GM18519 (cell line): Measurements from ENCODE around the gene PGAP6.
"Not testable (repeated sequence)": the region's sequence is repeated elsewhere in the genome, so short reads cannot be mapped to it uniquely, and the experiment has no call there.

ENCODE experiments used
- ATAC-seq: cut with Tn5 transposase; IDR thresholded peaks from one replicate; pipeline ENCODE4 v1.9.1; 2021; ENCODE audit warnings: mild to moderate bottlenecking, moderate library complexity; ENCODE audit not compliant: unreplicated experiment, low FRiP score

The PGAP6 gene

GRCh38 chr16:334861-335632 lies 46.7 kb downstream of the PGAP6 start:
- not testable (repeated sequence) for ATAC-seq

GRCh38 chr16:334164-334832 lies 47.5 kb downstream of the PGAP6 start:
- ATAC-seq = not testable (repeated sequence)

DNA sequence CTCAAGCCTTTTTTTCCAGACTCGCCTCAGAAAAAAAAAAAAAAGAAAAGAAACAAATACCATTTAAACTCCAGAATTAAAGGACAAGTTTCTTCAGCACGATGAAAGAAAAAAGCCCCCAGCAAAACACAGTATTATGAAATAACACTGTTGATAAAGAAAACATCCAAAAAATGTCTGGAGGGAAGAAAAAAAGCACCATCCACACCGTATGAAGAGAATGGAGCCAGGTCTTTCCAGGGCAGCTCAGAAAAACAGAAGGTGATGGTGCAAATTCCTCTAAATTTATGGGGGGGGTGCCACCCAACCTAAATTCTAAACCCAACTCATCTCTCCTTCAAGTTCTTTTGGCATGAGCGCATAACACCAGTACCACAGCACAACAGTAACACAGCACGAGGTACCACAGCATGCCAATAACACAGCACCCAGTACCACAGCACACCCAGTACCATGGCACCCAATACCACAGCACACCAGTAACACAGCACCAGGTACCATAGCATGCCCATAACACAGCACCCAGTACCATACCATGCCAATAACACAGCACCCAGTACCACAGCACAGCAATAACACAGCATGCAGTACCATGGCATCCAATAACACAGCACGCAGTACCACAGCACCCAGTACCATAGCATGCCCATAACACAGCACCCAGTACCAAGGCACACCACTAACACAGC lies 48.2 kb downstream of the PGAP6 start:
- ATAC-seq = no peak

GRCh38 chr16:331181-331814 lies 50.5 kb downstream of the PGAP6 start:
- ATAC-seq = not testable (repeated sequence)

- no peak for ATAC-seq
Observed at GRCh38 chr16:330741-331140, 51.0 kb downstream of the PGAP6 start.

DNA sequence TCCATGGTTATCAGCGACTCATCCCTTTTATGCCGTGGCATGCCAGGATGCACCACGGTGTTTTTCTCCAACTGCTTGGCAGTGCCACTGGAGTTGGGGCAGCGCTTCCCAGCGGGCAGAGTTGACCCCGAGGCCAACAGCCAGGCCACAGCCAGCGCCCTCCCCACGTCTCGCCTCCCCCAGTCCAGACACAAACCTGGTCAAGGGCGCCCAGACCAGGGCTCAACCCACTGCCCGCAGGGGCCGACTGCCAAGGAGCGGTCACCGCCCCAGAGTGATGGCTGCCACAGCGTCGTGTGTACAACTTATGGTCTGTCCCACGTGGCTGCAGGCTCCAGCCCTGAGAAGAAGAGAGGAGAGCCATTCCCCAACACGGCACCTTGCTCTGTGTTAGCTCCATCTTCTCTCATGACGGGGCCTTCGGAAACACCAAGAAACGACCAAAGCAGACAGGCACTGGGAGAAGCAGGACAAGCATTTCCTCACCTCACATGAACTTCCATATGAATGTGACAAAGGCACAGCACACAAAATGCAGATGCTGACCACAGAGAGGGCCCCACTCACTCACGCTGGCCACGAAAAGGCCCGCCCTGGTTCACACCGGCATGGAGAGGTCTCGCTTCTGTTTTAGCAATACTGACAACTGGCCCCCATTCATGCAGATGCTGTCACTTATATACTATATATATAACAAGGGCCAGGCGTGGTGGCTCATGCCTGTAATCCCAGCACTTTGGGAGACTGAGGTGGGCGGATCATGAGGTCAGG lies 56.2 kb downstream of the PGAP6 start:
- no peak for ATAC-seq

- ATAC-seq = no peak
Observed at GRCh38 chr16:324451-325334, 57.1 kb downstream of the PGAP6 start.

- ATAC-seq = no peak
Observed at GRCh38 chr16:324201-324450, 57.7 kb downstream of the PGAP6 start.

DNA sequence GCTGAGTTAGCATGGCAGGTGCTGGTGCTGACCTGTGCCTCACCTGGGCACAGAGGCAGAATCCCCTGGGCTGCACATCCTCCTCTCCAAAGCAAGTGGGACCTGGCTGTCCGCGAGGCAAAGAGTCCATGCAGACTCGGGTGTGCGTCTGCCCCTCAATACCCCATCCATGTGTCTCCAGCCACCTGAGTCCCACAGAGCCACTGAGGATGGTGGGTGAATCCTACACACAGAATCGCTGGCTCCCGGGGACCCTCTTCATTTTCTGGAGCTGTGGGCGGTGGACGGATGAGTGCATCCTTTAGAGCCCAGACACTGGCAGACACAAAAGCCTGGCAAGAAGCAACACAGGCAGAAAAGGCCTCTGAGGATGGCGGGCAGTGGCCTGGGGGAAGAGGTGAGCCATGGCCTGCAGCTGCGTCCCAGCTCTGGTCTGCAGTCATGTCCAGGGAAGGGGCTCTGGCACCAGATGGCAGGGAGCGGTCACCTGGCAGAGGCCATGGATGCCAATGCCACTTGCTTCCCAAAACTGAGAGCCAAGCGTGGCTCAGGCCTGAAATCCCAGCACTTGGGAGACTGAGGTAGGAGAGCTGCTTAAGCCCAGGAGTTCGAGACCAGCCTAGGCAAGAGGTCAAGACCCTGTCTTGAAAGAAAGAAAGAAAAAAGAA lies 59.2 kb downstream of the PGAP6 start:
- ATAC-seq = no peak

DNA sequence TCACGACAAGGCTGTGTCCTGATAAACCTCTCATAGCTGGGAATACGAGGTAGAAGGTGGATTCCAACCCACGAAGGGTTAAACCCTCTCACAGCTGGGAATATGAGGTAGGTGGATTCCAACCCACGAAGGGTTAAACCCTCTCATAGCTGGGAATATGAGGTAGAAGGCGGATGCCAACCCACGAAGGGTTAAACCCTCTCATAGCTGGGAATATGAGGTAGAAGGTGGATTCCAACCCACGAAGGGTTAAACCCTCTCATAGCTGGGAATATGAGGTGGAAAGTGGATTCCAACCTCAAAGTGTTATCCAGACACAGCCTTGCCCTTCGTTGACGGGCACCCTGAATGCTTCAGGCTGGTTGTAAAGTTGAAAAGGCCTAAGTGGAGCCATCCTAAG lies 60.2 kb downstream of the PGAP6 start:
- no peak for ATAC-seq
